SK-N-SH (cell line): Measurements from ENCODE around the gene PDCD6IP. TPM values are rescaled to one million over a fixed set of nuclear protein-coding genes. Genes with fewer than 3 reads are reported as not detected.
A peak's percentile ranks its signal among the peaks of the same experiment; 100 is the strongest.

Experiments used
- CTCF ChIA-PET: fragments of 300-600, 350-600 bp; formaldehyde crosslinking; extraction: SDS; loops from one replicate; lab custom pipeline; 2021; lab: Yijun Ruan, JAX
- POLR2A ChIA-PET: fragments of 350-600 bp; sonication (Branson Sonifier 250); formaldehyde crosslinking; extraction: SDS; loops from one replicate; lab custom pipeline; 2020; ENCODE audit warnings: antibody characterized with exemption, inconsistent platforms; lab: Yijun Ruan, JAX
- DNase-seq: peaks from one replicate; pipeline ENCODE4 v3.0.0; 2012
- H2AFZ ChIP-seq: fragments of 200-600 bp; sonication (generic); 2 replicates; pipeline ENCODE4 v1.8.1; 2016; ENCODE audit warnings: antibody characterized with exemption, mild to moderate bottlenecking, low read depth
- H3F3A ChIP-seq: fragments of 200-600 bp; sonication (generic); replicated peaks from 2 replicates; pipeline ENCODE3; 2016; ENCODE audit warnings: antibody characterized with exemption, mild to moderate bottlenecking; ENCODE audit not compliant: insufficient read depth
- H3K27ac ChIP-seq, 2 experiments: fragments of 200-500 bp in 1 of 2; fragments of 200-600 bp in 1 of 2; sonication (Bioruptor generic) in 1 of 2; sonication (generic), shearing (Covaris generic) in 1 of 2; 2 replicates each; pipeline versions ENCODE4 v1.5.1 to v1.6.1; 2014 to 2016; ENCODE audit warnings: low read depth in 2 of 2, inconsistent platforms in 1 of 2, low read length in 1 of 2, mild to moderate bottlenecking in 1 of 2, mixed read lengths in 1 of 2
- H3K27me3 ChIP-seq: fragments of 200-600 bp; sonication (generic), shearing (Covaris generic); 2 replicates; pipeline ENCODE4 v1.6.1; 2016; ENCODE audit warnings: mixed run types; ENCODE audit not compliant: insufficient read depth
- H3K36me3 ChIP-seq, 2 experiments: fragments of 200-500 bp in 1 of 2; fragments of 200-600 bp in 1 of 2; sonication (Bioruptor generic) in 1 of 2; sonication (generic) in 1 of 2; replicated peaks in 1 of 2; 2 replicates each; pipeline versions ENCODE3 to v1.5.1; 2014 to 2016; ENCODE audit warnings: low read length in 1 of 2, mild to moderate bottlenecking in 1 of 2; ENCODE audit not compliant: insufficient read depth in 2 of 2, control insufficient read depth in 1 of 2
- H3K4me1 ChIP-seq, 2 experiments: fragments of 200-500 bp in 1 of 2; fragments of 200-600 bp in 1 of 2; sonication (Bioruptor generic) in 1 of 2; sonication (generic), shearing (Covaris generic) in 1 of 2; 2 replicates each; pipeline versions ENCODE4 v1.5.1 to v1.6.1; 2014 to 2016; ENCODE audit warnings: low read depth in 1 of 2, low read length in 1 of 2, mixed run types in 1 of 2; ENCODE audit not compliant: insufficient read depth in 2 of 2, control insufficient read depth in 1 of 2
- H3K4me2 ChIP-seq: fragments of 200-600 bp; sonication (generic), shearing (Covaris generic); 2 replicates; pipeline ENCODE4 v1.6.1; 2017; ENCODE audit warnings: mixed run types
- H3K4me3 ChIP-seq, 2 experiments: fragments of 200-500 bp in 1 of 2; fragments of 200-600 bp in 1 of 2; sonication (Bioruptor generic) in 1 of 2; sonication (generic), shearing (Covaris generic) in 1 of 2; 2 replicates each; pipeline versions ENCODE4 v1.5.1 to v1.8.1; 2014 to 2016; ENCODE audit warnings: low read depth in 2 of 2, inconsistent platforms in 1 of 2, low read length in 1 of 2, mild to moderate bottlenecking in 1 of 2, mixed read lengths in 1 of 2, moderate library complexity in 1 of 2
- H3K79me2 ChIP-seq: fragments of 200-600 bp; sonication (generic); 2 replicates; pipeline ENCODE4 v1.8.1; 2017; ENCODE audit warnings: mild to moderate bottlenecking; ENCODE audit not compliant: insufficient read depth
- H3K9ac ChIP-seq: fragments of 200-600 bp; sonication (generic); 2 replicates; pipeline ENCODE4 v1.6.1; 2017; ENCODE audit warnings: mixed run types
- H3K9me2 ChIP-seq: fragments of 200-600 bp; sonication (generic); 2 replicates; pipeline ENCODE4 v1.6.1; 2017; ENCODE audit warnings: mixed run types
- H3K9me3 ChIP-seq: fragments of 200-600 bp; sonication (generic); 2 replicates; pipeline ENCODE4 v1.6.1; 2017; ENCODE audit warnings: mixed run types, mild to moderate bottlenecking, moderate library complexity
- H4K20me1 ChIP-seq: fragments of 200-600 bp; sonication (generic); 2 replicates; pipeline ENCODE4 v1.6.1; 2017; ENCODE audit warnings: mild to moderate bottlenecking, mixed run types; ENCODE audit not compliant: insufficient read depth
- ELF1 ChIP-seq: IDR thresholded peaks from 2 replicates; pipeline ENCODE4 v1.4.0; 2012
- FOSL2 ChIP-seq: IDR thresholded peaks from 2 replicates; pipeline ENCODE4 v1.4.0; 2012; ENCODE audit warnings: low read depth, mild to moderate bottlenecking, moderate library complexity, borderline replicate concordance
- FOXM1 ChIP-seq: IDR thresholded peaks from 2 replicates; pipeline ENCODE4 v1.4.0; 2012; ENCODE audit warnings: low read depth, mild to moderate bottlenecking
- GABPA ChIP-seq: IDR thresholded peaks from 2 replicates; pipeline ENCODE4 v1.4.0; 2012; ENCODE audit warnings: low read depth, mild to moderate bottlenecking
- NFIC ChIP-seq: IDR thresholded peaks from 2 replicates; pipeline ENCODE4 v1.4.0; 2012; ENCODE audit warnings: borderline replicate concordance
- POLR2AphosphoS5 ChIP-seq: IDR thresholded peaks from 2 replicates; pipeline ENCODE4 v1.6.1; 2012; ENCODE audit warnings: low read depth, low read length
- RAD21 ChIP-seq: IDR thresholded peaks from 2 replicates; pipeline ENCODE4 v1.6.1; 2012; ENCODE audit warnings: mild to moderate bottlenecking, low read length
- RCOR1 ChIP-seq: fragments of 150-350 bp; IDR thresholded peaks from 2 replicates; pipeline ENCODE4 v1.6.1; 2017; ENCODE audit warnings: antibody characterized with exemption, low read length
- RXRA ChIP-seq: IDR thresholded peaks from 2 replicates; pipeline ENCODE4 v1.4.0; 2012; ENCODE audit warnings: low read depth, mild to moderate bottlenecking, borderline replicate concordance
- SMC3 ChIP-seq: IDR thresholded peaks from 2 replicates; pipeline ENCODE4 v1.6.1; 2012; ENCODE audit warnings: low read depth, low read length, improper control_type of control experiment
- TEAD4 ChIP-seq: IDR thresholded peaks from 2 replicates; pipeline ENCODE4 v1.4.0; 2012; ENCODE audit warnings: mild to moderate bottlenecking, borderline replicate concordance; ENCODE audit not compliant: insufficient read depth
- WGBS: methylation state at CpG from one replicate; pipeline ENCODE4 v1.1.6; 2017; ENCODE audit warnings: low lambda C conversion rate; 5-methylcytosine and 5-hydroxymethylcytosine counted together
- polyA plus RNA-seq, 3 experiments: library from polyadenylated mRNA; depleted of rRNA; stranded (reverse); fragments of >200 nt; gene quantifications; 2 replicates each; pipeline ENCODE4 v1.2.3, GENCODE V29; 2012
- TF ChIP-seq, protein P1 (sequence below): fragments of 200-600 bp; sonication (generic); IDR thresholded peaks from 2 replicates; pipeline ENCODE4 v1.6.1; 2017; ENCODE audit warnings: antibody characterized with exemption, mild to moderate bottlenecking, moderate library complexity
- TF ChIP-seq, protein P2 (sequence below): fragments of 150-350 bp; IDR thresholded peaks from 2 replicates; pipeline ENCODE4 v1.6.1; 2017; ENCODE audit warnings: antibody characterized with exemption, low read length, low read depth, borderline replicate concordance
- TF ChIP-seq, protein P3 (sequence below): IDR thresholded peaks from 2 replicates; pipeline ENCODE4 v1.6.1; 2012; ENCODE audit warnings: mild to moderate bottlenecking, low read depth, low read length, moderate library complexity
- TF ChIP-seq, protein P4 (sequence below): fragments of 150-350 bp; IDR thresholded peaks from 2 replicates; pipeline ENCODE4 v1.6.1; 2016; ENCODE audit warnings: mild to moderate bottlenecking, low read depth, low read length
- TF ChIP-seq, protein P5 (sequence below): IDR thresholded peaks from 2 replicates; pipeline ENCODE4 v1.4.0; 2012; ENCODE audit warnings: low read depth, borderline replicate concordance

Gene PDCD6IP
- polyA plus RNA-seq, 1 of the 3 experiments (the other 2 are of a cell fraction) = 49.1 TPM

DNA sequence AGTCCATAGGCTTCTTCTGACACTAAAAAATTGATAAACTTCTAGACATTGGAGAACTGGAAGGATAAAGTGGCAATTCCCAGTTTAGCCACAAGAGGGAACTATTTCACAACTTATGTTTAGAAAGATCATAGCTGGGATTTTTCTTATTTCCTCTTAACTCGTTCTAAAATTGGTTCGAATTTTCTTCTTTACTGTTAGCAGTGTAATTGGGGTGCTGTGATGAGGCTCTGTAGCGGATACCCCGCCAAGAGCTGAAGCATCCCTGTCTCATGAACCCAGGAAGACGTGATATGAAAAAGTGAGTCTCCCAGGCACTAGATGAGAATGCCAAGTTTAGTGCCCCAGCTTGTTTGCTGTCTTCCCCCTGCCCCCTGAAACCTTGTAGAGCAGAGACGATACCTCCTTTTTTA lies 85.1 kb downstream of the PDCD6IP start:
- Histone ChIP-seq H3K9ac (no peak overlapping the region), H3K4me2 (peak overlapping the region; percentile 75), H3K79me2 (no peaks in the 10 kb centered on the region), H3K27me3 (no peaks in the 10 kb centered on the region), H3F3A (no peaks in the 10 kb centered on the region), H3K4me3 (peak overlapping the region; percentile 14 to 32; a peak in 3 of 4 replicates), H2AFZ (peak overlapping the region; percentile 63; the same call in 1 of the 2 replicates), H4K20me1 (no peaks in the 10 kb centered on the region), H3K9me3 (no peaks in the 10 kb centered on the region), H3K27ac (peak overlapping the region in 1 of 2 experiments; percentile 3; a peak in 1 of 4 replicates), H3K36me3 (no peaks in the 10 kb centered on the region), H3K4me1 (peaks cover 0 to 10% of the 10 kb centered on the region in 2 experiments; a peak in 3 of 4 replicates), H3K9me2 (no peaks in the 10 kb centered on the region)
- POLR2A ChIA-PET = interaction anchor here (1.4 kb wide), 1 partner anchor 800 kb away, joined by 5 read pairs; no protein-coding TSS in a partner anchor
- TF ChIP-seq RAD21 (peak; percentile 85), FOXM1 (no peak), SMC3 (peak; percentile 40)
- TF ChIP-seq, protein P1, sequence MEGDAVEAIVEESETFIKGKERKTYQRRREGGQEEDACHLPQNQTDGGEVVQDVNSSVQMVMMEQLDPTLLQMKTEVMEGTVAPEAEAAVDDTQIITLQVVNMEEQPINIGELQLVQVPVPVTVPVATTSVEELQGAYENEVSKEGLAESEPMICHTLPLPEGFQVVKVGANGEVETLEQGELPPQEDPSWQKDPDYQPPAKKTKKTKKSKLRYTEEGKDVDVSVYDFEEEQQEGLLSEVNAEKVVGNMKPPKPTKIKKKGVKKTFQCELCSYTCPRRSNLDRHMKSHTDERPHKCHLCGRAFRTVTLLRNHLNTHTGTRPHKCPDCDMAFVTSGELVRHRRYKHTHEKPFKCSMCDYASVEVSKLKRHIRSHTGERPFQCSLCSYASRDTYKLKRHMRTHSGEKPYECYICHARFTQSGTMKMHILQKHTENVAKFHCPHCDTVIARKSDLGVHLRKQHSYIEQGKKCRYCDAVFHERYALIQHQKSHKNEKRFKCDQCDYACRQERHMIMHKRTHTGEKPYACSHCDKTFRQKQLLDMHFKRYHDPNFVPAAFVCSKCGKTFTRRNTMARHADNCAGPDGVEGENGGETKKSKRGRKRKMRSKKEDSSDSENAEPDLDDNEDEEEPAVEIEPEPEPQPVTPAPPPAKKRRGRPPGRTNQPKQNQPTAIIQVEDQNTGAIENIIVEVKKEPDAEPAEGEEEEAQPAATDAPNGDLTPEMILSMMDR = peak; percentile 93
- CTCF ChIA-PET = interaction anchor here (0.6 to 3.9 kb wide), 40 partner anchors 9 to 1776 kb away, joined by 3 to 50 read pairs (median 5); no protein-coding TSS in a partner anchor
- WGBS = 4% methylated on average over 6 of the region's 6 CpGs
- DNase-seq = peak; percentile 32

DNA sequence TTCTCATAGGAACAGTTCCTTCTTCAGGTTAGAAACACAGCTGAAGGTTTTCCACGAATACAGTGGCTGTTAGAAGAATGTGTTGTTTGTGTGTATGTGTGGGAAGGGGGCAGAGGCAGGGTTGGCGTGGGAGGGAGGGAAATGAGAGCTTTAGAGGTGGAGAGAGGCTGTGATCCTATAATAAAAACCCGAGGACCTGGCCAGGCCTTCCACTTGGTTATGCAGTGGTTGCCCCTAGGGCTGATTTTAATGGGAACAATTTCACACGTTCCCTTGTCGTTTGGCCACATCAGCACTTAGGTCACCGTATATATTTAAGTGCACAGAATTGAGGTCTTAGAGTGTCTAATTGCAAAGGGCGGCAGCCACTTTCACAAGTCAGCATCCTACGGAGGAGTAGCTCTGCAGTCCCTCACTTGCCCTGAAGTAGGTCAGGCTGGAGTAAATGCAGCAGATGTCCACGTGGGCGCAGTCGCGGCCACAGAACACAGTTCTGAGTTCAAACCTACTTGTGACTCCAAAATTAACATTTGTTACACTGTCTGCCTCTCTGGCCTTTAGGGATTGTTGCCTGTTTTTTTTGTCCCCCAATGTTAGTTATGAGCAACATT lies 85.6 kb downstream of the PDCD6IP start:
- Histone ChIP-seq H3F3A (no peaks in the 10 kb centered on the region), H3K9me3 (no peaks in the 10 kb centered on the region), H3K4me2 (peak overlapping the region; percentile 75), H3K4me3 (peak overlapping the region; percentile 14 to 32; a peak in 2 of 4 replicates), H3K27ac (peak overlapping the region in 1 of 2 experiments; percentile 3; a peak in 1 of 4 replicates), H3K9ac (no peak overlapping the region), H4K20me1 (no peaks in the 10 kb centered on the region), H3K4me1 (peaks cover 0 to 10% of the 10 kb centered on the region in 2 experiments; a peak in 3 of 4 replicates), H3K27me3 (no peaks in the 10 kb centered on the region), H2AFZ (peak overlapping the region; percentile 63; the same call in 1 of the 2 replicates), H3K9me2 (no peaks in the 10 kb centered on the region), H3K36me3 (no peaks in the 10 kb centered on the region), H3K79me2 (no peaks in the 10 kb centered on the region)
- ChIA-PET CTCF (interaction anchor here (0.6 to 3.9 kb wide), 40 partner anchors 9 to 1776 kb away, joined by 3 to 50 read pairs (median 5); no protein-coding TSS in a partner anchor), POLR2A (interaction anchor here (1.4 kb wide), 1 partner anchor 800 kb away, joined by 5 read pairs; no protein-coding TSS in a partner anchor)
- no peak for DNase-seq
- WGBS = 67% methylated on average over 11 of the region's 12 CpGs
- no peak for TF ChIP-seq RCOR1
- TF ChIP-seq, protein P2, sequence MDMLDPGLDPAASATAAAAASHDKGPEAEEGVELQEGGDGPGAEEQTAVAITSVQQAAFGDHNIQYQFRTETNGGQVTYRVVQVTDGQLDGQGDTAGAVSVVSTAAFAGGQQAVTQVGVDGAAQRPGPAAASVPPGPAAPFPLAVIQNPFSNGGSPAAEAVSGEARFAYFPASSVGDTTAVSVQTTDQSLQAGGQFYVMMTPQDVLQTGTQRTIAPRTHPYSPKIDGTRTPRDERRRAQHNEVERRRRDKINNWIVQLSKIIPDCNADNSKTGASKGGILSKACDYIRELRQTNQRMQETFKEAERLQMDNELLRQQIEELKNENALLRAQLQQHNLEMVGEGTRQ = no peak
- no peak for TF ChIP-seq ELF1
- TF ChIP-seq GABPA = no peak
- TF ChIP-seq, protein P3, sequence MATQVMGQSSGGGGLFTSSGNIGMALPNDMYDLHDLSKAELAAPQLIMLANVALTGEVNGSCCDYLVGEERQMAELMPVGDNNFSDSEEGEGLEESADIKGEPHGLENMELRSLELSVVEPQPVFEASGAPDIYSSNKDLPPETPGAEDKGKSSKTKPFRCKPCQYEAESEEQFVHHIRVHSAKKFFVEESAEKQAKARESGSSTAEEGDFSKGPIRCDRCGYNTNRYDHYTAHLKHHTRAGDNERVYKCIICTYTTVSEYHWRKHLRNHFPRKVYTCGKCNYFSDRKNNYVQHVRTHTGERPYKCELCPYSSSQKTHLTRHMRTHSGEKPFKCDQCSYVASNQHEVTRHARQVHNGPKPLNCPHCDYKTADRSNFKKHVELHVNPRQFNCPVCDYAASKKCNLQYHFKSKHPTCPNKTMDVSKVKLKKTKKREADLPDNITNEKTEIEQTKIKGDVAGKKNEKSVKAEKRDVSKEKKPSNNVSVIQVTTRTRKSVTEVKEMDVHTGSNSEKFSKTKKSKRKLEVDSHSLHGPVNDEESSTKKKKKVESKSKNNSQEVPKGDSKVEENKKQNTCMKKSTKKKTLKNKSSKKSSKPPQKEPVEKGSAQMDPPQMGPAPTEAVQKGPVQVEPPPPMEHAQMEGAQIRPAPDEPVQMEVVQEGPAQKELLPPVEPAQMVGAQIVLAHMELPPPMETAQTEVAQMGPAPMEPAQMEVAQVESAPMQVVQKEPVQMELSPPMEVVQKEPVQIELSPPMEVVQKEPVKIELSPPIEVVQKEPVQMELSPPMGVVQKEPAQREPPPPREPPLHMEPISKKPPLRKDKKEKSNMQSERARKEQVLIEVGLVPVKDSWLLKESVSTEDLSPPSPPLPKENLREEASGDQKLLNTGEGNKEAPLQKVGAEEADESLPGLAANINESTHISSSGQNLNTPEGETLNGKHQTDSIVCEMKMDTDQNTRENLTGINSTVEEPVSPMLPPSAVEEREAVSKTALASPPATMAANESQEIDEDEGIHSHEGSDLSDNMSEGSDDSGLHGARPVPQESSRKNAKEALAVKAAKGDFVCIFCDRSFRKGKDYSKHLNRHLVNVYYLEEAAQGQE = no peak
- TF ChIP-seq RXRA = no peak
- TF ChIP-seq, protein P4, sequence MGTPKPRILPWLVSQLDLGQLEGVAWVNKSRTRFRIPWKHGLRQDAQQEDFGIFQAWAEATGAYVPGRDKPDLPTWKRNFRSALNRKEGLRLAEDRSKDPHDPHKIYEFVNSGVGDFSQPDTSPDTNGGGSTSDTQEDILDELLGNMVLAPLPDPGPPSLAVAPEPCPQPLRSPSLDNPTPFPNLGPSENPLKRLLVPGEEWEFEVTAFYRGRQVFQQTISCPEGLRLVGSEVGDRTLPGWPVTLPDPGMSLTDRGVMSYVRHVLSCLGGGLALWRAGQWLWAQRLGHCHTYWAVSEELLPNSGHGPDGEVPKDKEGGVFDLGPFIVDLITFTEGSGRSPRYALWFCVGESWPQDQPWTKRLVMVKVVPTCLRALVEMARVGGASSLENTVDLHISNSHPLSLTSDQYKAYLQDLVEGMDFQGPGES = no peak
- TF ChIP-seq FOXM1 = no peak
- TF ChIP-seq, protein P5, sequence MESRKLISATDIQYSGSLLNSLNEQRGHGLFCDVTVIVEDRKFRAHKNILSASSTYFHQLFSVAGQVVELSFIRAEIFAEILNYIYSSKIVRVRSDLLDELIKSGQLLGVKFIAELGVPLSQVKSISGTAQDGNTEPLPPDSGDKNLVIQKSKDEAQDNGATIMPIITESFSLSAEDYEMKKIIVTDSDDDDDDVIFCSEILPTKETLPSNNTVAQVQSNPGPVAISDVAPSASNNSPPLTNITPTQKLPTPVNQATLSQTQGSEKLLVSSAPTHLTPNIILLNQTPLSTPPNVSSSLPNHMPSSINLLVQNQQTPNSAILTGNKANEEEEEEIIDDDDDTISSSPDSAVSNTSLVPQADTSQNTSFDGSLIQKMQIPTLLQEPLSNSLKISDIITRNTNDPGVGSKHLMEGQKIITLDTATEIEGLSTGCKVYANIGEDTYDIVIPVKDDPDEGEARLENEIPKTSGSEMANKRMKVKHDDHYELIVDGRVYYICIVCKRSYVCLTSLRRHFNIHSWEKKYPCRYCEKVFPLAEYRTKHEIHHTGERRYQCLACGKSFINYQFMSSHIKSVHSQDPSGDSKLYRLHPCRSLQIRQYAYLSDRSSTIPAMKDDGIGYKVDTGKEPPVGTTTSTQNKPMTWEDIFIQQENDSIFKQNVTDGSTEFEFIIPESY = no peak
- no peak for TF ChIP-seq FOSL2
- TF ChIP-seq POLR2AphosphoS5 = no peak
- TF ChIP-seq NFIC = no peak
- TF ChIP-seq TEAD4 = no peak
